NT2/D1 (cell line): ENCODE measurements around the gene TSC22D2.
A peak's percentile ranks its signal among the peaks of the same experiment; 100 is the strongest.

ENCODE experiments used
- DNase-seq: peaks from one replicate; pipeline ENCODE4 v3.0.0-alpha.2; 2011; ENCODE audit warnings: low read depth, low spot score
- H3K27me3 ChIP-seq: 2 replicates; pipeline ENCODE4 v1.6.0; 2011; ENCODE audit warnings: mild to moderate bottlenecking; ENCODE audit not compliant: insufficient read length, insufficient read depth
- H3K36me3 ChIP-seq: 2 replicates; pipeline ENCODE4 v1.6.1; 2011; ENCODE audit warnings: mild to moderate bottlenecking, low read length, mixed read lengths; ENCODE audit not compliant: insufficient read depth, insufficient read length
- H3K4me1 ChIP-seq: 2 replicates; pipeline ENCODE4 v1.5.1; 2011; ENCODE audit not compliant: insufficient read depth, insufficient read length
- H3K4me3 ChIP-seq: 2 replicates; pipeline ENCODE4 v1.5.1; 2011; ENCODE audit warnings: low read depth; ENCODE audit not compliant: insufficient read length
- H3K9ac ChIP-seq: 2 replicates; pipeline ENCODE4 v1.6.0; 2011; ENCODE audit warnings: low read depth; ENCODE audit not compliant: insufficient read length
- H3K9me3 ChIP-seq: 2 replicates; pipeline ENCODE4 v1.5.1; 2011; ENCODE audit warnings: mild to moderate bottlenecking, low read length; ENCODE audit not compliant: insufficient read depth
- SUZ12 ChIP-seq: IDR thresholded peaks from 2 replicates; pipeline ENCODE4 v1.6.1; 2011; ENCODE audit not compliant: insufficient read length, insufficient read depth; ENCODE audit errors: extremely low read depth
- YY1 ChIP-seq: IDR thresholded peaks from 2 replicates; pipeline ENCODE4 v1.6.1; 2011; ENCODE audit not compliant: insufficient read length, insufficient read depth
- ZNF274 ChIP-seq: IDR thresholded peaks from 2 replicates; pipeline ENCODE4 v1.6.1; 2011; ENCODE audit warnings: mild to moderate bottlenecking, low read depth, low read length

Gene TSC22D2

GRCh38 chr3:150370122-150370602 lies 37.9 kb upstream of the TSC22D2 start:
- Histone ChIP-seq H3K9ac (no peak overlapping the region), H3K36me3 (no peaks in the 10 kb centered on the region), H3K27me3 (no peaks in the 10 kb centered on the region), H3K4me3 (peak overlapping the region; percentile 36), H3K9me3 (no peaks in the 10 kb centered on the region), H3K4me1 (no peaks in the 10 kb centered on the region)
- TF ChIP-seq YY1, result no peak
- TF ChIP-seq SUZ12, result no peak
- TF ChIP-seq ZNF274, result no peak
- peak; percentile 79 for DNase-seq

- Histone ChIP-seq H3K36me3 (no peaks in the 10 kb centered on the region), H3K9me3 (no peaks in the 10 kb centered on the region), H3K4me1 (no peaks in the 10 kb centered on the region), H3K9ac (no peak overlapping the region), H3K4me3 (peak overlapping the region; percentile 36), H3K27me3 (no peaks in the 10 kb centered on the region)
- TF ChIP-seq ZNF274 (no peak), SUZ12 (no peak), YY1 (no peak)
- DNase-seq, result no peak
Observed at GRCh38 chr3:150370999-150371398, 37.1 kb upstream of the TSC22D2 start.

- DNase-seq, result no peak
- Histone ChIP-seq H3K9ac (no peak overlapping the region), H3K4me1 (no peaks in the 10 kb centered on the region), H3K36me3 (no peaks in the 10 kb centered on the region), H3K4me3 (no peak overlapping the region), H3K9me3 (no peaks in the 10 kb centered on the region), H3K27me3 (no peaks in the 10 kb centered on the region)
- TF ChIP-seq SUZ12, result no peak
- TF ChIP-seq ZNF274, result no peak
- no peak for TF ChIP-seq YY1
Observed at GRCh38 chr3:150371741-150372254, 36.3 kb upstream of the TSC22D2 start.

DNA sequence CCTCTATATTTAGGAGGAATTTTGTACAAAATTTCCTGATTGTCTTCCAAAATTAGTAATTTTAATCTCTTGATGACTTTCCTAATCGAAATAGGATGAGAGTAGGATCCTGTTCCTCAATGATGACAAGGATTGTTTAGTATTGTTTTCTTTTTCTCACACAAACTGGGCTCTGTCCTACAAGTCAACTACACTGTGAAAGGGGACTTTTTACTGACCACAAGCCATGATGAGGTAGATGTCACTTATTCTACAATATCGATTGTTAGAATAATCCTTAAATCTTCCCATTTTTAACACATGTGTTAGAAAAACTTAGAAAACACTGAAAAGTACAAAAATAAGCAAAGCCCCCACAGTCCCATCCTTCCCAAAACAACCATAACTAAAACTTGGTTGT lies 35.8 kb upstream of the TSC22D2 start:
- Histone ChIP-seq H3K9ac (no peak overlapping the region), H3K4me1 (no peaks in the 10 kb centered on the region), H3K27me3 (no peaks in the 10 kb centered on the region), H3K9me3 (no peaks in the 10 kb centered on the region), H3K4me3 (no peak overlapping the region), H3K36me3 (no peaks in the 10 kb centered on the region)
- TF ChIP-seq ZNF274, result no peak
- TF ChIP-seq YY1, result no peak
- TF ChIP-seq SUZ12, result no peak
- no peak for DNase-seq

- no peak overlapping the region for H3K4me3 ChIP-seq
- no peaks in the 10 kb centered on the region for H3K36me3 ChIP-seq
- no peaks in the 10 kb centered on the region for H3K4me1 ChIP-seq
- H3K9me3 ChIP-seq, result no peaks in the 10 kb centered on the region
- no peaks in the 10 kb centered on the region for H3K27me3 ChIP-seq
- TF ChIP-seq ZNF274, result no peak
- no peak for TF ChIP-seq SUZ12
- no peak for TF ChIP-seq YY1
- no peak for DNase-seq
- no peak overlapping the region for H3K9ac ChIP-seq
Observed at GRCh38 chr3:150372722-150373121, 35.4 kb upstream of the TSC22D2 start.

GRCh38 chr3:150373234-150373875 lies 34.7 kb upstream of the TSC22D2 start:
- TF ChIP-seq YY1 (no peak), ZNF274 (no peak), SUZ12 (no peak)
- H3K9me3 ChIP-seq, result no peaks in the 10 kb centered on the region
- DNase-seq, result no peak
- H3K9ac ChIP-seq, result no peak overlapping the region
- no peaks in the 10 kb centered on the region for H3K4me1 ChIP-seq
- H3K4me3 ChIP-seq, result no peak overlapping the region
- H3K27me3 ChIP-seq, result no peaks in the 10 kb centered on the region
- H3K36me3 ChIP-seq, result no peaks in the 10 kb centered on the region

DNA sequence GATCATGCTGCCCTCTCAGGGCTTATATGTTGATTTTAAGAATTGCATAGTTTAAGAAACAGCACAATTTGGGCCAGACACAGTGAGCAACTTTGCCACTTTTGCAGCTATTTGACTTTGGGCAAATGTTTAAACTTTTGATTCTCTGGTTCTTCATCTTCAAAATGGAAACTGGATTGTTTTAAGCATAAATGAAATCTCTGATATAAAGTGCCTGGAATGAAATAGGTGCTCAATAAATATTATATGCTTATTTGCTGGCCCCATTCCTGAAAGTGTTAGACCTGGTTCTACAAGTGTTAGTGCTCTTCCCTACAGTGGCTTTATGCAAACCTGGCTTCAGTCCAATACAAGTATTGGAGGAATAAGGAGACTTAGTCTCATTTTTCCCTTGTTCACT lies 33.1 kb upstream of the TSC22D2 start:
- no peaks in the 10 kb centered on the region for H3K27me3 ChIP-seq

More for the DNA sequence above, 33.1 kb upstream of the TSC22D2 start:
- Histone ChIP-seq H3K9ac (no peak overlapping the region), H3K36me3 (peaks cover 3% of the 10 kb centered on the region), H3K9me3 (no peaks in the 10 kb centered on the region), H3K4me1 (no peaks in the 10 kb centered on the region), H3K4me3 (no peak overlapping the region)
- TF ChIP-seq ZNF274 (no peak), SUZ12 (no peak), YY1 (no peak)
- DNase-seq, result no peak
